GM23248 (cell line): ENCODE results near the gene PGBD1. TPM values are rescaled to one million over a fixed set of nuclear protein-coding genes. Genes with fewer than 3 reads are reported as not detected.

Experiments
- DNase-seq: peaks from one replicate; pipeline ENCODE4 v3.0.0-alpha.2; 2015
- H2AFZ ChIP-seq: fragments of 200-600 bp; sonication (generic); 2 replicates; pipeline ENCODE4 v1.6.1; 2016; ENCODE audit warnings: antibody characterized with exemption
- H3F3A ChIP-seq: fragments of 200-600 bp; sonication (generic); 2 replicates; pipeline ENCODE4 v1.6.1; 2016; ENCODE audit warnings: mild to moderate bottlenecking, antibody characterized with exemption, mixed run types; ENCODE audit not compliant: insufficient read depth
- H3K27ac ChIP-seq: fragments of 200-600 bp; sonication (generic); 2 replicates; pipeline ENCODE4 v1.5.1; 2016; ENCODE audit warnings: mild to moderate bottlenecking
- H3K27me3 ChIP-seq: fragments of 200-600 bp; sonication (generic); replicated peaks from 2 replicates; pipeline ENCODE4 v1.6.1; 2016; ENCODE audit warnings: mild to moderate bottlenecking; ENCODE audit not compliant: insufficient read depth
- H3K36me3 ChIP-seq: fragments of 200-600 bp; sonication (generic); 2 replicates; pipeline ENCODE4 v1.6.1; 2016; ENCODE audit warnings: low read depth, mild to moderate bottlenecking
- H3K4me1 ChIP-seq: fragments of 200-600 bp; sonication (generic); 2 replicates; pipeline ENCODE4 v1.6.1; 2016; ENCODE audit warnings: mild to moderate bottlenecking; ENCODE audit not compliant: insufficient read depth
- H3K4me2 ChIP-seq: fragments of 200-600 bp; sonication (generic); one replicate; pipeline ENCODE4 v1.6.1; 2016; ENCODE audit warnings: mild to moderate bottlenecking; ENCODE audit not compliant: unreplicated experiment
- H3K4me3 ChIP-seq: fragments of 200-600 bp; sonication (generic); 2 replicates; pipeline ENCODE4 v1.5.1; 2016; ENCODE audit warnings: mild to moderate bottlenecking
- H3K79me2 ChIP-seq: fragments of 200-600 bp; sonication (generic); 2 replicates; pipeline ENCODE4 v1.6.1; 2016; ENCODE audit warnings: mild to moderate bottlenecking; ENCODE audit not compliant: insufficient read depth
- H3K9ac ChIP-seq: fragments of 200-600 bp; sonication (generic); 2 replicates; pipeline ENCODE4 v1.6.1; 2016; ENCODE audit warnings: mild to moderate bottlenecking
- H3K9me2 ChIP-seq: fragments of 200-600 bp; sonication (generic); 2 replicates; pipeline ENCODE4 v1.6.1; 2016; ENCODE audit warnings: mixed run types, mild to moderate bottlenecking, moderate library complexity; ENCODE audit not compliant: insufficient read depth
- H3K9me3 ChIP-seq: fragments of 200-600 bp; sonication (generic); one replicate; pipeline ENCODE4 v1.6.1; 2017; ENCODE audit warnings: low read depth
- H4K20me1 ChIP-seq: fragments of 200-600 bp; sonication (generic); 2 replicates; pipeline ENCODE4 v1.6.0; 2016; ENCODE audit not compliant: insufficient read depth
- EZH2 ChIP-seq: fragments of 200-600 bp; sonication (generic); IDR thresholded peaks from 2 replicates; pipeline ENCODE4 v1.6.1; 2018; ENCODE audit warnings: antibody characterized with exemption, mild to moderate bottlenecking; ENCODE audit not compliant: insufficient read depth, poor library complexity, severe bottlenecking
- EZH2phosphoT487 ChIP-seq: fragments of 200-600 bp; sonication (generic); IDR thresholded peaks from 2 replicates; pipeline ENCODE4 v1.6.1; 2018; ENCODE audit warnings: antibody characterized with exemption, moderate library complexity, mild to moderate bottlenecking, low read depth; ENCODE audit not compliant: insufficient read depth
- WGBS, 2 experiments: methylation state at CpG; one replicate each; pipeline ENCODE4 v1.1.6; 2015 to 2017; ENCODE audit warnings: low lambda C conversion rate in 2 of 2, low coverage in 1 of 2; ENCODE audit errors: missing lambda C conversion rate in 2 of 2; 5-methylcytosine and 5-hydroxymethylcytosine counted together
- in situ Hi-C: fragments of 300-500 bp; cut with MboI; formaldehyde crosslinking; loops from 2 replicates; pipeline ENCODE4 v1.15.0; 2020
- polyA plus RNA-seq: library from polyadenylated mRNA; unstranded; fragments of >200 nt; fragmentation: Nextera tagmentation; extraction: Ambion mirVana; gene quantifications from 2 replicates; pipeline ENCODE4 v1.2.1, GENCODE V29; 2016
- total RNA-seq: library from RNA; depleted of rRNA; stranded (reverse); fragments of >200 nt; shearing (Covaris generic); gene quantifications from 2 replicates; pipeline ENCODE4 v1.2.3, GENCODE V29; 2014

Gene PGBD1
- total and polyA plus RNA-seq, 2 experiments from 2014 or later = 5.0 to 6.7 TPM

- in situ Hi-C loops = no loop called here
- Histone ChIP-seq H3K9me3 (no peaks in the 10 kb centered on the region), H3K27ac (no peak overlapping the region), H3K27me3 (no peaks in the 10 kb centered on the region), H3K4me2 (no peak overlapping the region), H3K4me1 (peaks cover 6% of the 10 kb centered on the region; the same call in 1 of the 2 replicates), H3K79me2 (no peaks in the 10 kb centered on the region), H4K20me1 (no peaks in the 10 kb centered on the region), H2AFZ (no peak overlapping the region), H3K9me2 (no peaks in the 10 kb centered on the region), H3K9ac (no peak overlapping the region), H3K36me3 (no peaks in the 10 kb centered on the region), H3F3A (no peaks in the 10 kb centered on the region; the same call in 1 of the 2 replicates), H3K4me3 (no peak overlapping the region)
- TF ChIP-seq EZH2 = no peak
- TF ChIP-seq EZH2phosphoT487 = no peak
- DNase-seq = no peak
- WGBS, 2 experiments = 49 to 50% methylated on average over 7 of the region's 7 CpGs
These were observed 53.1 kb downstream of the PGBD1 start for GRCh38 chr6:28334286-28335039.

- in situ Hi-C loops = no loop called here
- no peaks in the 10 kb centered on the region for H3K79me2 ChIP-seq
- no peaks in the 10 kb centered on the region for H3K36me3 ChIP-seq
- peak overlapping the region; percentile 95 for H3K4me3 ChIP-seq
- WGBS, 2 experiments = 57 to 60% methylated on average over 12 of the region's 12 CpGs
- TF ChIP-seq EZH2phosphoT487 (no peak), EZH2 (no peak)
- H3K27me3 ChIP-seq = no peaks in the 10 kb centered on the region
- no peaks in the 10 kb centered on the region; the same call in 1 of the 2 replicates for H3F3A ChIP-seq
- H3K4me1 ChIP-seq = peaks cover 6% of the 10 kb centered on the region; the same call in 1 of the 2 replicates
- DNase-seq = no peak
- no peak overlapping the region for H3K9ac ChIP-seq
- no peaks in the 10 kb centered on the region for H3K9me3 ChIP-seq
- H3K27ac ChIP-seq = no peak overlapping the region
- H2AFZ ChIP-seq = peak overlapping the region; percentile 98
- H3K9me2 ChIP-seq = no peaks in the 10 kb centered on the region
- H4K20me1 ChIP-seq = no peaks in the 10 kb centered on the region
- peak overlapping the region; percentile 99 for H3K4me2 ChIP-seq
These were observed 53.7 kb downstream of the PGBD1 start for GRCh38 chr6:28335040-28335563.

GRCh38 chr6:28335564-28336283, 54.4 kb downstream of the PGBD1 start, which contains the start of gene ZSCAN31:
Gene ZSCAN31 (minus strand): TSS chr6:28336148. CDS start chr6:28329683, 6,465 bp downstream.
- Histone ChIP-seq H3K27ac (peak within 1 kb of the TSS; percentile 69), H4K20me1 (no peaks in the 10 kb centered on the region), H3K9me3 (no peaks in the 10 kb centered on the region), H3K9ac (peak within 1 kb of the TSS; percentile 80), H3K4me3 (peak within 1 kb of the TSS; percentile 95), H3K36me3 (no peaks in the 10 kb centered on the region), H3K4me2 (peak within 1 kb of the TSS; percentile 99), H2AFZ (peak within 1 kb of the TSS; percentile 98), H3K9me2 (no peaks in the 10 kb centered on the region), H3K27me3 (no peaks in the 10 kb centered on the region), H3K79me2 (no peaks in the 10 kb centered on the region), H3F3A (no peaks in the 10 kb centered on the region; the same call in 1 of the 2 replicates), H3K4me1 (peaks cover 6% of the 10 kb centered on the region; the same call in 1 of the 2 replicates)
- DNase-seq = peak; percentile 97
- in situ Hi-C loops = no loop called here
- TF ChIP-seq EZH2phosphoT487 = no peak
- no peak for TF ChIP-seq EZH2
- 1 to 2% methylated on average over 34 to 35 of the region's 35 CpGs for WGBS, 2 experiments
